Left renal pelvis (tissue), 4 donors: ENCODE results near the gene MARCHF3. TPM values are rescaled to one million over a fixed set of nuclear protein-coding genes. Genes with fewer than 3 reads are reported as not detected.
"Not testable (repeated sequence)": the region's sequence is repeated elsewhere in the genome, so short reads cannot be mapped to it uniquely, and the experiment has no call there.

Source experiments
- DNase-seq, 4 donors: peaks; one replicate each; pipeline ENCODE4 v3.0.0-alpha.2; 2013; ENCODE audit warnings: low read depth in 4 of 4, low spot score in 3 of 4
- polyA plus RNA-seq, 4 donors: library from polyadenylated mRNA; unstranded; fragments of 120-200 nt; gene quantifications; one replicate each; pipeline ENCODE4 v1.2.1, GENCODE V29; 2013; ENCODE audit not compliant: insufficient read length in 4 of 4

MARCHF3 gene
- polyA plus RNA-seq, 4 donors = 4.0 to 7.6 (median 7.3) TPM

DNA sequence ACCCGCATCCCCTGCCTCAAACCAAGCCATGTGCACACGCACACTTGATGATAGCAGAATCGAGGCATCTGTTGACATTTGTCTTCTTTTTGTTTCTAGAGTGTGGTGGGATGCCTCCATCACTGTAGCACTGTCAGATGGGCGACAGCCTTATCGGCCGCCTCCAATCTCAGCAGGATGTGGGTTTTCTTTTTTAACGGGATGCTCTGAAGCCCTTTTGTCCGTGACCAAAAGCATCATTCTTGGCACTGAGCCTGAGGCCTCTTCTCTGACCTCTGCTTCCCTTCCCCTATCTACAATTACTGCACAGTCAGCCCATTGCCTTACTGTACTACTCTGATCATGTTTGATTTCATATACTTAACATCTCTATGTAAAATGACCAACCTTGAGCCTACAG is 175.1 kb downstream of the MARCHF3 start:
- no peak for DNase-seq

- DNase-seq = no peak
Measured at GRCh38 chr5:126854526-126855110, 175.7 kb downstream of the MARCHF3 start.

- not testable (repeated sequence) for DNase-seq
Measured at GRCh38 chr5:126853541-126854307, 176.6 kb downstream of the MARCHF3 start.

DNA sequence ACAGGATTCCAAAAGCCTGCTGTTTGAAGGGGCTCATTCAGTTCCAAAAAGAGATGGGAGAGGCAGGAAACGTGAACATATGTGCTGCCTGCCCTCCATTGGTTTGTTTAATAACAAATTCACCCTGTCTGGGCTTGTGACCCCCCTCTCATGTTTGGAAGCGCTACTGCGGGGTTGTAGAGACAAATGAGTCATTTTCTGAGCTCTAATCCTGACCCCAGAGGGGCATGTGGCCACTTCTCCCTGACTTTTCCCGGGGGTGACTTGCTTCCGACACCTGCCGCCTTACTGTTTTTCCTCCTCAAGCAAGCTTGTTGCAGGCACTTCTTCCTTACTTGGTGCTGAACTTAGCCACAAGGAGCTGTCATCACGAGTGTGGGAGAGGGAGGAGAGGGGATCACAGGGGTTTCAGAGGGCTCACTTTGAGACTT is 177.5 kb downstream of the MARCHF3 start:
- no peak for DNase-seq

DNA sequence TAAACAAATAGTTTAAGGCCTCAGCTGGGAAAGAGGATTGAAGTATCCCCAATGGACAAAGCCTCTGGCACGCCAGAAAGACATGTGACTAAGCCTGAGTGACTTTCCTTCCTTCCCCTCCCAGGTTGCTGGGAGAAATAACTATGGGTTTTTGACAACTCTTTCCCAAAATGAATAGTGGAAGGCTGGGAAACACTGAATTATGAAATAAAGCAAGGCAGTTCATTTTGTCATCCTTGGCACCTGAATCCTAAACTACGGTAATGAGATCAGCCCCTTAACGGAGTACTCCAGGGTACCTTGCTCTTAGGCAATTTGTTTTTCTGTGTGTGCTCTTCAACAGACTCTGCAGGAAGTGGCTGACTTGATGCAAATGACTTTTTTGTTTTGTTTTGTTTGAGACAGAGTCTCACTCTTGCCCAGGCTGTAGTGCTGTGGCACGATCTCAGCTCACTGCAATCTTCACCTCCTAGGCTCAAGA is 178.2 kb downstream of the MARCHF3 start:
- DNase-seq = no peak

DNA sequence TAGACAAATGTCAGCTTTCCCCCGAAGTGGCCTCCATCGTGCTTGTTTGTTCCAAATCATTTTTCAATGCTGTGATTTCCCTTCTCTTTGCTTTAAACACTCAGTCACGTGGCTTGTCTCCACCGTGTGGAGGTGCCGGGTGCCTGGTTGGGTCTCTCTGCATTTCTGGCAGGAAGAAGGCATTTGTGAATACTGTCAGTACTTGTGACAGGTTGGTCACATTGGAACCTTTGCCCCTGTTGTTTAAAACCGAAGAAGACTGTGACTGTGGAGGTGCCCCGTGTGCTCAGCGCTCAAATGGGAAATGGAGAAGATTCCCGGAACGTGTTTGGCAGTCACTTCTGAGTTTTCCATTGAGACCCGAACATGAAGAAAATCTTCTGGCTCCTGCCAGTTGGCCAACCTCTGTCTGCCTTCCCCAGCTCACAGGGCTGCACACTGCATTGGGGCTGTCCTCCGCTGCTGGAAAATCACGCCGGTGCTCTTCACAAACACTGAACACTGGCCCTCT is 178.8 kb downstream of the MARCHF3 start:
- DNase-seq = no peak

DNA sequence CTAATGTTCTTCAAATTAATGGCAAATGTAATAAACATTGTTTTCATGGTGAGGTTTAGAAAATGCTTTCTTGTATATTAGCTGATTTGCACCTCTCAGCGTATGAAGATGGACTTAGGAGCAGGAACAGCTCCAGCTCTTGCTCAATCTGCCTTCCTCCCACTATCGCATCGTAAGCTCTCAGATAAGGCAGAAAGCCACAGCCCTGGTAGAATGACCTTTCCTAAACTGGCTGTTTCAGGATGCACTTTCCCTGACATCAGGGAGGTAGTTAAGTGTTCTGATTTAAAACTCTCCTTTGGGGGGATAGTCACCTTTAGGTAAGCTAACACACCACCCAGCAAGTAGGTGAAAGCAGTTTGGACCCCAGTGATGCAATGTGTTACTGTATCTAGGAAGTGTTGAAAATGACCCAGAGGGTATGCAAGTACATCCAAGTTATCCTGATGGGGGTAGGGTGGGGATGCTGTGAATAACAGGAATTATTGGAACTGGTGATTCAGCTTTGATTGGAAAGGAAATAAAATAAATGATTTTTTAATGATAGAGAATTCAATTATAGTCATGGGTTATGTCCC is 181.2 kb downstream of the MARCHF3 start:
- no peak for DNase-seq

DNA sequence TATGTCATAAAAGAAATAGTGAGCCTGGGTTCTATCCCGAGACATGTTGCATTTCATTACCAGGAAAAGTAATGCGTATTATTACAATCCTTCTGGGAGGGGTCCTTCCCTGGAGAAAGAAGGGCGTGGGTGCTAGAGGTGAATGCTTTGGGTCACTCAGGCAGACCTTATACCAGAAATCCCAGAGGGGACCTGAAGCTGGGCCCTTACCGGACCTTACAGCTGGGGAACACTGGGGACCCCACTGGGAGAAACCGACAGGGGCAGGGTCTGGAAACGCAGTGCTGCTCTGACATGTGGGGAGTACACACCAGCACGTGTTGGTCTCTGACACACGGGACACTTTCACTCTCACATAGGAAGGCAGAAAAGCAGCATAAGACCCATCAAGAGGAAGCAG is 182.1 kb downstream of the MARCHF3 start:
- DNase-seq = no peak

- DNase-seq = no peak
Measured at GRCh38 chr5:126847826-126848251, 182.5 kb downstream of the MARCHF3 start.

GRCh38 chr5:126847456-126847820 is 182.9 kb downstream of the MARCHF3 start:
- DNase-seq = no peak

GRCh38 chr5:126846744-126847455 is 183.5 kb downstream of the MARCHF3 start:
- no peak for DNase-seq

DNA sequence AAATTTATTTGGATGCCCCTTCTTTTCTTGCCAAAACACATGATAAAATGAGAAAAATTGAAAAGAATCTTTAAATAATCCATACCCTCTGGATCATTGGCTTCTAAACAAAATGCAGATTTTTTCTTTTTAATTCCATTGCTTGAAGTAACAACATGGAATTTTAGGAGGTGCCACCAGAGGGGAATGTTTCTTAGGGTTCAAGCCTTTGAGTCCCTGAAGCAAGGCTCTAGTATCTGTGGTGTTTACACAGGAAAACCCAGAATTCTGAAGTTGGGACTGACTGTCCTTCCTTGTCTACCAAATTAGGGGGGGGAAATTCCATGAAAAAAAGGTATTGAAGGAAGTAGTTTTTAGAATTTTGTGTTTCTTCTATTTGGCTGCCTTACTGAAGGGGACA is 184.0 kb downstream of the MARCHF3 start:
- no peak for DNase-seq

GRCh38 chr5:126845470-126846070 is 184.8 kb downstream of the MARCHF3 start:
- not testable (repeated sequence) for DNase-seq

DNA sequence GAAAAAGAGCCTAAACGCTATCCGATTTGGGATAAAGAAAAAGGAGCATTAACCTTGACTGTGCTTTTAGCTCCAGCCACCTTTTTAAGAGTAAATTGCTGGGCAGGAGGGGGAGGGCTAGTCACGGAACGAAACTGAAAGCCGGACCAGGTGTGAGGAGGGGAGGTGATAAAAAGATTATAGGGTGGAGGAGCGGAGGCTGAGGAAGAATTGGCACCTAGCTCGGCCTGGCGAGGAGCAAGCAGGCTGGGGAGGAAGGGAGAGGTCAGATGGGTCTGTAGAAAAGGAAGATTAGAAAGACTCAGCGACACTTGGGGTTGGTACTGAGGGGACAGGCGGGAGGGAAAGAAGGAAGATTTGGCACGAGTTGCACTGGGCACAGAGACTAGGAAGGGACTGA is 187.0 kb downstream of the MARCHF3 start:
- not testable (repeated sequence) for DNase-seq

GRCh38 chr5:126839407-126839806 is 191.0 kb downstream of the MARCHF3 start:
- not testable (repeated sequence) for DNase-seq

- DNase-seq = no peak
Measured at GRCh38 chr5:126837906-126838539, 192.3 kb downstream of the MARCHF3 start.

DNA sequence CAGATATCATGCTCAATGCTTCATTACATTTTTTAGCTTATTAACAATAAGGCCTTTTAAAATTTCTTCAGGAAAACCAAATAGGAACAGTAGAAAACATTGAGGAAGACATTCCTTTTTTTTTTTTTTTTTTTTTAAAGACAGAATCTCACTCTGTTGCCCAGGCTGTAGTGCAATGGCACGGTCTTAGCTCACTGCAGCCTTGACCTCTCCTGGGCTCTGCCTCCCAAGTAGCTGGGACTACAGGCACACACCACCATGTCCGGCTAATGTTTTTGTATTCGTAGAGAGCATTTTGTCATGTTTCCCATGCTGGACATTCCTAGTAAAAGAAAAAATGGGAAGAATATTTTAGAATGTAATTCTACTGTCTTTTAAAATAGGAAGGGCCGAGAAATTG is 193.1 kb downstream of the MARCHF3 start:
- DNase-seq = no peak

DNA sequence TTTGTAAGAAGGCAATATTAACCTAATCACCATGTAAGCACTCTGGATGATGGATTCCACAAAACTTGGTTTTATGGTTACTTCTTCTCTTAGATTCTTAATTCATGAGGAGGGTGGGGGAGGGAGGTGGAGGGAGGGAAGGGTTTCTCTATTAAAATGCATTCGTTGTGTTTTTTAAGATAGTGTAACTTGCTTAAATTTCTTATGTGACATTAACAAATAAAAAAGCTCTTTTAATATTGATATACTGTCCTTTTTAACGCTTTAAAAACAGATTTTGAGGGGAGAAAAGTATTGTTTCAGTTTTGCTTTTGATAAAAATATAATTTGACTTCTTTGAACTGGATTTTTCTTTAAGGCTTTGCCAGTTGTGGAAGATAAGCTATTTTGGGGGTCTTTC is 193.6 kb downstream of the MARCHF3 start:
- DNase-seq = no peak

DNA sequence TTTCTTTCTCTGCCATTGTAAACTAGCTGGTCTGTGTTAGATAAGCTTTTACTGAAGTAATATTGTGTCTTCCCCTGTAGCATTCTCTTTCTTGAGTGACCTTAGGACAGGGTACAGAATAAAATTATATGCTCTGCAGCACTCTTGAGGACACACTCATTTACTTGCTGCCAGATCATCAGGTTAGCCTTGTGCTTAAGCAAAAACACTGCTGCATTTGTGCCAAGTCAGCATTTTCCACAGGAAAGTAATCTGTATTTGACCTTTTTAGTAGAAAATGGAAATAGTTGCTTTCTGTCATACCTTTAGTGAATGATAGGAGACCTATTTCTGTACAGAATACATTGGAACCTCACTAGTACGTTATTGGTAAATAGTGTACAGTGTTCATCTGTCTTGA is 199.2 kb downstream of the MARCHF3 start:
- DNase-seq = no peak

GRCh38 chr5:126830061-126830460 is 200.3 kb downstream of the MARCHF3 start:
- no peak for DNase-seq
